B cell (primary cell): ENCODE results near the gene NPAS3. TPM values are rescaled to one million over a fixed set of nuclear protein-coding genes. Genes with fewer than 3 reads are reported as not detected.

ENCODE experiments used
- ATAC-seq: fragments of 200-7000 bp; cut with Tn5 transposase; one replicate; pipeline ENCODE4 v1.10.0; 2021; ENCODE audit warnings: low read depth, mild to moderate bottlenecking, moderate number of reproducible peaks, moderate library complexity
- CTCF ChIA-PET: fragments of 350-600 bp; sonication (Branson Sonifier 250); formaldehyde crosslinking; loops from one replicate; lab custom pipeline; 2021; ENCODE audit warnings: antibody characterized with exemption, inconsistent platforms; lab: Charles Lee
- POLR2A ChIA-PET: fragments of 350-600 bp; sonication (Branson Sonifier 250); formaldehyde crosslinking; loops from one replicate; lab custom pipeline; 2021; ENCODE audit warnings: antibody characterized with exemption; lab: Charles Lee
- DNase-seq: peaks from one replicate; pipeline ENCODE4 v3.0.0; 2013
- H2AFZ ChIP-seq: 2 replicates; pipeline ENCODE4 v1.6.1; 2012; ENCODE audit warnings: mild to moderate bottlenecking, low read depth, low read length; ENCODE audit not compliant: insufficient read depth, poor library complexity, severe bottlenecking
- H3K27ac ChIP-seq, 2 donors: 1 replicate in 1 of 2; 2 replicates in 1 of 2; pipeline ENCODE4 v1.5.1; 2012 to 2013; ENCODE audit warnings: low read length in 2 of 2, mild to moderate bottlenecking in 2 of 2, moderate library complexity in 1 of 2
- H3K27me3 ChIP-seq, 4 experiments: fragments of 200-600 bp in 1 of 4; sonication (generic) in 1 of 4; replicated peaks in 1 of 4; 1 replicate in 2 of 4; 2 replicates in 2 of 4; pipeline versions ENCODE4 v1.6.1 to v1.7.0; 2013 to 2016; ENCODE audit warnings: low read length in 3 of 4, mild to moderate bottlenecking in 2 of 4, mixed read lengths in 1 of 4, moderate library complexity in 1 of 4; ENCODE audit not compliant: insufficient read depth in 4 of 4, control insufficient read depth in 3 of 4; ENCODE audit errors: control extremely low read depth in 1 of 4
- H3K36me3 ChIP-seq, 2 experiments: replicated peaks in 1 of 2; 1 replicate in 1 of 2; 2 replicates in 1 of 2; pipeline versions ENCODE4 v1.6.1 to v1.7.1; 2013; ENCODE audit warnings: low read length in 1 of 2; ENCODE audit not compliant: insufficient read depth in 2 of 2, control insufficient read depth in 1 of 2; ENCODE audit errors: control extremely low read depth in 1 of 2, extremely low read depth in 1 of 2
- H3K4me1 ChIP-seq, 2 donors: fragments of 200-600 bp in 1 of 2; sonication (generic) in 1 of 2; 1 replicate in 1 of 2; 2 replicates in 1 of 2; pipeline versions ENCODE4 v1.5.1 to v1.6.1; 2013 to 2017; ENCODE audit warnings: low read length in 2 of 2; ENCODE audit not compliant: control insufficient read depth in 2 of 2, insufficient read depth in 2 of 2
- H3K4me2 ChIP-seq: replicated peaks from 2 replicates; pipeline ENCODE3; 2012; ENCODE audit warnings: mild to moderate bottlenecking, low read depth, low read length; ENCODE audit not compliant: poor library complexity, severe bottlenecking
- H3K4me3 ChIP-seq, 5 experiments: fragments of 200-600 bp in 1 of 5; sonication (generic) in 1 of 5; 1 replicate in 3 of 5; 2 replicates in 2 of 5; pipeline versions ENCODE4 v1.5.1 to v1.7.0; 2011 to 2016; ENCODE audit warnings: low read length in 4 of 5, mild to moderate bottlenecking in 4 of 5, low read depth in 2 of 5, control low read depth in 1 of 5, moderate library complexity in 1 of 5; ENCODE audit not compliant: insufficient read depth in 1 of 5; ENCODE audit errors: control extremely low read depth in 1 of 5, extremely low read depth in 1 of 5
- H3K79me2 ChIP-seq: fragments of 200-600 bp; sonication (generic); one replicate; pipeline ENCODE4 v1.6.0; 2016; ENCODE audit warnings: low read length; ENCODE audit not compliant: control insufficient read depth, insufficient read depth
- H3K9ac ChIP-seq: fragments of 200-600 bp; sonication (generic); 2 replicates; pipeline ENCODE4 v1.6.1; 2017; ENCODE audit warnings: mild to moderate bottlenecking, low read length, moderate library complexity
- H3K9me3 ChIP-seq, 3 donors: one replicate each; pipeline versions ENCODE4 v1.6.1 to v1.7.1; 2013; ENCODE audit warnings: low read length in 2 of 3; ENCODE audit not compliant: control insufficient read depth in 2 of 3, insufficient read depth in 1 of 3; ENCODE audit errors: control extremely low read depth in 1 of 3
- H4K20me1 ChIP-seq: 2 replicates; pipeline ENCODE4 v1.6.0; 2012; ENCODE audit warnings: mild to moderate bottlenecking, low read length; ENCODE audit not compliant: insufficient read depth, control insufficient read depth, poor library complexity, severe bottlenecking
- H3K27ac Mint-ChIP-seq: one replicate; pipeline ENCODE4 v1.8.0; 2021; ENCODE audit warnings: mixed read lengths
- H3K27me3 Mint-ChIP-seq: one replicate; pipeline ENCODE4 v1.8.0; 2021; ENCODE audit warnings: mixed read lengths
- H3K4me1 Mint-ChIP-seq: one replicate; pipeline ENCODE4 v1.8.0; 2021; ENCODE audit warnings: mixed read lengths
- H3K4me3 Mint-ChIP-seq: one replicate; pipeline ENCODE4 v1.8.0; 2021; ENCODE audit warnings: mixed read lengths
- H3K9me3 Mint-ChIP-seq: one replicate; pipeline ENCODE4 v1.8.0; 2022; ENCODE audit warnings: mixed read lengths; ENCODE audit not compliant: insufficient read depth
- CTCF ChIP-seq: fragments of 200-600 bp; IDR thresholded peaks from one replicate; pipeline ENCODE4 v1.8.0; 2022; ENCODE audit warnings: antibody characterized with exemption, mild to moderate bottlenecking
- EZH2 ChIP-seq: IDR thresholded peaks from 2 replicates; pipeline ENCODE4 v1.6.1; 2012; ENCODE audit warnings: borderline replicate concordance, low read depth, mild to moderate bottlenecking, moderate library complexity, low read length; ENCODE audit not compliant: insufficient read depth, poor library complexity, severe bottlenecking
- WGBS: methylation state at CpG from one replicate; pipeline ENCODE4 v1.1.5; 2013; ENCODE audit warnings: missing lambda C conversion rate; ENCODE audit not compliant: insufficient coverage; 5-methylcytosine and 5-hydroxymethylcytosine counted together
- intact Hi-C: fragments of 100-400 bp; cut with micrococcal nuclease; formaldehyde crosslinking; loops from one replicate; pipeline ENCODE4 v1.10.0; 2022
- polyA plus RNA-seq: library from polyadenylated mRNA; depleted of rRNA; stranded (reverse); fragments of >200 nt; gene quantifications from 2 replicates; pipeline ENCODE4 v1.2.3, GENCODE V29; 2012
- total RNA-seq, 2 donors: library from RNA; stranded (reverse); fragments of 120-200 nt in 1 of 2; gene quantifications; 1 replicate in 1 of 2; 2 replicates in 1 of 2; pipeline versions ENCODE4 v1.2.3 to v1.2.4, GENCODE V29; 2013 to 2022

Gene NPAS3
- total and polyA plus RNA-seq, 2 donors (not counting 1 experiment from before 2014, with no cell fraction given): not detected

DNA sequence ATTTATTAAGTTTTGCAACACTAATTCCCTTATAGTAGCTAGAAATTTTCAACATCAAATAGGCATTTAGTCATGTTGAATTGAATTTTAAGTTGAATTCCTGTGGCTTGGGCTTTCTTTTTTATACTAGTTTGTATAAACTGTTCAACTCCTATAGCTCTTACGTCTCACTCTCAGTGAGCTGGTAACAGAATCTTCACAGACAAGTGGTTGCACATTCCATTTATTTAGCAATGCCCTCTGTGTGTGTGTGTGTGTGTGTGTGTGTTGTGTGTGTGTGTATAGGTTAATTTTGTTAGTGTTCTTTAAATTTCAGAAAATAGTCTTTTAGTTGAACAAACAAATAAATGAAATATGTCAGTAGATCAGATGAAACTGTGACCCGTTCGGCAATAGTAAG is 425.0 kb downstream of the NPAS3 start:
- H3K4me3 ChIP-seq: no peak overlapping the region
- TF ChIP-seq EZH2 (no peak), CTCF (no peak)
- peaks cover 0 to 3% (median 0%) of the 10 kb centered on the region in 3 donors for H3K9me3 ChIP-seq
- no peaks in the 10 kb centered on the region for H4K20me1 ChIP-seq
- H2AFZ ChIP-seq: no peak overlapping the region
- no peaks in the 10 kb centered on the region for H3K4me1 Mint-ChIP-seq
- no peaks in the 10 kb centered on the region for H3K9me3 Mint-ChIP-seq
- intact Hi-C loops: no loop called here
- no peak overlapping the region for H3K4me3 Mint-ChIP-seq
- no peak overlapping the region for H3K9ac ChIP-seq
- ChIA-PET CTCF (no interaction called here), POLR2A (no interaction called here)
- no peak overlapping the region for H3K27ac ChIP-seq
- no CpG with 5 or more reads among the region's 3 CpGs for WGBS
- no peak overlapping the region for H3K4me2 ChIP-seq
- no peaks in the 10 kb centered on the region for H3K36me3 ChIP-seq
- no peaks in the 10 kb centered on the region for H3K79me2 ChIP-seq
- no peak for DNase-seq
- H3K27me3 Mint-ChIP-seq: no peaks in the 10 kb centered on the region
- H3K27me3 ChIP-seq: no peaks in the 10 kb centered on the region
- H3K27ac Mint-ChIP-seq: no peak overlapping the region
- no peak for ATAC-seq
- no peaks in the 10 kb centered on the region for H3K4me1 ChIP-seq

- no peaks in the 10 kb centered on the region for H3K27me3 Mint-ChIP-seq
- no peaks in the 10 kb centered on the region for H3K27me3 ChIP-seq
- H4K20me1 ChIP-seq: no peaks in the 10 kb centered on the region
- no peak overlapping the region for H3K27ac ChIP-seq
- H3K9me3 ChIP-seq: peaks cover 0 to 3% (median 0%) of the 10 kb centered on the region in 3 donors
- POLR2A ChIA-PET: no interaction called here
- no peak overlapping the region for H3K4me3 ChIP-seq
- intact Hi-C loops: no loop called here
- WGBS: 100% methylated on average over 1 of the region's 4 CpGs
- H3K27ac Mint-ChIP-seq: no peak overlapping the region
- CTCF ChIA-PET: no interaction called here
- DNase-seq (no peak), ATAC-seq (no peak)
- TF ChIP-seq EZH2 (no peak), CTCF (no peak)
- H3K36me3 ChIP-seq: no peaks in the 10 kb centered on the region
- H3K4me1 ChIP-seq: no peaks in the 10 kb centered on the region
- H3K9ac ChIP-seq: no peak overlapping the region
- no peak overlapping the region for H3K4me2 ChIP-seq
- H3K79me2 ChIP-seq: no peaks in the 10 kb centered on the region
- H3K9me3 Mint-ChIP-seq: no peaks in the 10 kb centered on the region
- H3K4me3 Mint-ChIP-seq: no peak overlapping the region
- H2AFZ ChIP-seq: no peak overlapping the region
- no peaks in the 10 kb centered on the region for H3K4me1 Mint-ChIP-seq
Observed at GRCh38 chr14:33364466-33364865, 425.8 kb downstream of the NPAS3 start.
